Choroid plexus epithelial cell (primary cell): ENCODE measurements around the gene LAYN.

Experiments used
- DNase-seq: peaks from one replicate; pipeline ENCODE4 v3.0.0-alpha.2; 2010; ENCODE audit warnings: low read depth
- H3K4me3 ChIP-seq: 2 replicates; pipeline ENCODE4 v1.5.1; 2011; ENCODE audit warnings: low read depth, mild to moderate bottlenecking, control low read depth, low read length, moderate library complexity
- TF ChIP-seq, protein P1 (sequence below): conservative IDR thresholded peaks from 2 replicates; pipeline ENCODE4 v1.5.1; 2011; ENCODE audit warnings: low read depth, mild to moderate bottlenecking, control low read depth, inconsistent platforms, low read length, moderate library complexity

Gene LAYN

DNA sequence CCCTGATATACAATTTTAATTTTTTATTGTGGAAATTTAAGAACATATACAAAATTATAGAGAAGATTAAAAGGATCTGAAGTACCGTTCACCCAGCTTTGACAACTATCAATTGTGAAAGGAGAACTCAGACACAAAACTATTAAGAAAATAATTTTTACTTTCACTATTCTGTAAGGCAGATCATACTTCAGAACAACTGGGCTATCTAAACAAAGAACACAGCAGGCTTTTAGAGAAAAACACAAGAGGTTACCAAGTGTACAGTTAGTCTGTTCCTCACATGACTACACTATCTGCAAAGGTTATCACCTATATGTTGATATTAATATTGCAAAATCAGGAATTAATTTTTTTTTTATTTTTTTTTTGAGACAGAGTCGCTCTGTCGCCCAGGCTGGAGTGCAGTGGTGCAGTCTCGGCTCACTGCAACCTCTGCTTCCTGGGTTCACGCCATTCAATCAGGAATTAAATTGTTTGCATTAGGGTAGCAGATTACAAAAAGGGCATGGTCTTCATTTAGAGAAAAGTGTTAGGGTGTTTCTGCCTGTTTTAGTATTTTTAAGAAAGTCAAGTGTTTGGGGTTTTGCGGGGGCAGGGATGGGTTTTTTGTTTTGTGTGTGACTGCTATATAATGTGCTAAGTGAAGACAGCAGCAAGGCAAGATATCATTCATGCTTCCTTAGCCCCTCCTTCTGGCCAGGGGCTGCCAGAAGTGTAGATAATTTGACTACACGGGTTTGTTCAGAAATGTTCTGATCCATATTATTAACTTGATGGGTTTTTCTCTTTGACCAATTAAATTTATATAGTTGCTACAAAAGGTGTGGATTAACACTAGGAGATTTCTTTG lies 34.1 kb downstream of the LAYN start:
- TF ChIP-seq, protein P1, sequence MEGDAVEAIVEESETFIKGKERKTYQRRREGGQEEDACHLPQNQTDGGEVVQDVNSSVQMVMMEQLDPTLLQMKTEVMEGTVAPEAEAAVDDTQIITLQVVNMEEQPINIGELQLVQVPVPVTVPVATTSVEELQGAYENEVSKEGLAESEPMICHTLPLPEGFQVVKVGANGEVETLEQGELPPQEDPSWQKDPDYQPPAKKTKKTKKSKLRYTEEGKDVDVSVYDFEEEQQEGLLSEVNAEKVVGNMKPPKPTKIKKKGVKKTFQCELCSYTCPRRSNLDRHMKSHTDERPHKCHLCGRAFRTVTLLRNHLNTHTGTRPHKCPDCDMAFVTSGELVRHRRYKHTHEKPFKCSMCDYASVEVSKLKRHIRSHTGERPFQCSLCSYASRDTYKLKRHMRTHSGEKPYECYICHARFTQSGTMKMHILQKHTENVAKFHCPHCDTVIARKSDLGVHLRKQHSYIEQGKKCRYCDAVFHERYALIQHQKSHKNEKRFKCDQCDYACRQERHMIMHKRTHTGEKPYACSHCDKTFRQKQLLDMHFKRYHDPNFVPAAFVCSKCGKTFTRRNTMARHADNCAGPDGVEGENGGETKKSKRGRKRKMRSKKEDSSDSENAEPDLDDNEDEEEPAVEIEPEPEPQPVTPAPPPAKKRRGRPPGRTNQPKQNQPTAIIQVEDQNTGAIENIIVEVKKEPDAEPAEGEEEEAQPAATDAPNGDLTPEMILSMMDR, result peak; percentile 37
- DNase-seq, result peak; percentile 72
- peak overlapping the region; percentile 20 for H3K4me3 ChIP-seq

DNA sequence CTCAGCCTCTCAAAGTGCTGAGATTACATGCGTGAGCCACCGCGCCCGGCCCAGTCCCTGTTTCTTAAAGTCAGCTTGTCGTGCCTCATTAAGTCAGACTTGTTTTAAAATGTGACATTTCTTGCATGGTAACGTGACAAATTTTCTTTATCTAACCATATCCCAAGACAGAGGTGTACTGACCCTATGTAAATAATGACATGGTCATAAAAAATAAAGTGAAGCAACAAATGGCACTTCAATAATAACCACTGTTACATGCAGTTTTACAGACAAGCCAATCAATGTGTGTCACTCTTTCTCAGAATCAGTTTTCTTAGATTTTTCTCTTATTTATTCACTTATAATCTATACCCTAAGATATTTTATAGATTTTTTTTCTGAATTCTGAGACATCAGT lies 35.2 kb downstream of the LAYN start:
- H3K4me3 ChIP-seq, result no peak overlapping the region
- TF ChIP-seq, protein P1, result no peak
- DNase-seq, result no peak

DNA sequence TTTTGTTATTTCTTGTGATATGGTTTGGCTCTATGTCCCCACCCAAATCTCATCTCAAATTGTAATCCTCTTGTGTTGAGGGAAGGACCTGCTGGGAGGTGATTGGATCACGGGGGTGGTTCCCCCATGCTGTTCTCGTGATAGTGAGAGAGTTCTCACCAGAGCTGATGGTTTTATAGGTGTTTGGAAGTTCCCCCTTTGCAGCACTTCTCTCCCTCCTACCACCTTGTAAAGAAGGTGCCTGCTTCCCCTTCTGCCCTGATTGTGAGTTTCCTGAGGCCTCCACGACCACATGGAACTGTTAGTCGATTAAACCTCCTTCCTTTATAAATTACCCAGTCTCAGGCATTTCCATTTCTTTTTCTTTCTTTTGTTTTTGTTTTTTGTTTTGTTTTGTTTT lies 37.3 kb downstream of the LAYN start:
- no peak for DNase-seq
- H3K4me3 ChIP-seq, result no peak overlapping the region
- TF ChIP-seq, protein P1, result no peak

DNA sequence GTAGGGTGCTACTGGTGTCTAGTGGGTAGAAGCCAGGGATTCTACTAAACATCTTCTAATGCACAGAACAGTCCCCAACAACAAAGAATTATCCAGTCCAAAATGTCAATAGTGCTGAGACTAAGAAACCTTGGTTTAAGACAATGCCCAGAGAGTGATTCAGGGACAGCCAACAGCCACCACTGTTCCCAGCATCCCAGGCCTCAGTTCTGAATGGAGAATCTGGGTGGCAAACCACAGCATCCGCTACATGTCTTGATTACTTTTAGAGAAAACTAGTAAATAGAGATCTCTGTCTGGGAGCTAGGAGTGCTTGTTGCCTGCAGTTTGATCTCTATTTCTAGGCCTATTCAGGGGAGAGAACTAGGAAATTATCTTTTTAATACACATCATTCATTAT lies 40.8 kb downstream of the LAYN start:
- TF ChIP-seq, protein P1, result no peak
- H3K4me3 ChIP-seq, result no peak overlapping the region

DNA sequence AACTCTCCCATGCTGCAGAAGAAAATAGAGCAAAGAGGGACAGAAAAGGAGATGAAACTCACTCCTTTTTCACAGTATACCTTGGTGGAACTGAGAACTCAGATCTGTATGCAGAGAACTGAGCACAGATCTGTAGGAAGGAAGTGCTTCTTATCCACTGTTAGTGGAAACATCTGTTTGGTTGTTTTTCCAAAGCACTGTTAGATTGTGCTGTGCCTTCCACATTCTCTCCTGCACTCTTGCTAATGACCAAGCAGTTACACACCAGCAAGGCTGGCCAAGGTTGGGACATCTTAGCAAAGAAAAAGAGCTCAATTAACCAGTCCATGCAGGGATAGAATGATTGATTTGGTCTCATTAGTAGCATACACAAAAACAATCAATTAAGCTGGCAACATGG lies 41.6 kb downstream of the LAYN start:
- no peak for DNase-seq
- TF ChIP-seq, protein P1, result no peak

More for the DNA sequence above, 40.8 kb downstream of the LAYN start:
- DNase-seq, result no peak

DNA sequence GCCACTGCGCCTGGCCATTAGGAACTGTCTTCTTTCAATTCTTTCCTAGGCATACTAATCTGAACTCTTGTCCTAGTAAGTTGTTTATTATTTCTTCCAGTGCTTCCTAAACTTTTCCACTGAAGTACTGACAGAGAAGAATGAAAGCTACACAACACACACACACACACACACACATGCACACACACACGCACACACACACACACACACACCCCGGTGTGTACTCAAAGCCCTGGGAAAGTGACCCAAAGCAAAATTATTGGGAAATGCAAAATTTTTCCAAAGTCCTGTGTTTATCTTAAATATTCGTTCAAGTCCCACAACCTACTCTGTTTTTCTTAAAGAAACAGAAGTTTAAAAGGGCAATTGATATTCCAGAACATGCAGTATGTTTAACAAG lies 42.4 kb downstream of the LAYN start:
- TF ChIP-seq, protein P1, result no peak
- H3K4me3 ChIP-seq, result no peak overlapping the region
- DNase-seq, result peak; percentile 70

More for the DNA sequence above, 41.6 kb downstream of the LAYN start:
- H3K4me3 ChIP-seq, result no peak overlapping the region

DNA sequence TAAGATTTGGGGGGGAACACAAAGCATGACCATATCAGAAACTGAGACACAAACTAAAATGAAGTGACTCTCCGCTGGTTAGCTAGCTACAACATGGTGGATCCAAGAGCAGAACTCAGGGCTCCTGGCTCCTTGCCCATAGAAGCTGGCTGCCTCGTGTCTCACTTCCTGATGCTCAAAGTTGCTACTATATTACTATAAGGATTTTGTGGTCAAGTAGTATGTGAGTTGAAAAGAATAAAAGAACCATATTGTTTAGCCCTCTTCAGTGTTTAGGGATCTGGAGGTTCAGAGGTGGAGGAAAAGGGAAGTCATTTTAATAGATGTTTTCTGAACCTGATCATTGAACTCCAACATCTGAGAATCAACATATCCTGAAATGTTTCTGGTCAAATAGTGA lies 44.9 kb downstream of the LAYN start:
- TF ChIP-seq, protein P1, result no peak
- DNase-seq, result peak; percentile 76
- H3K4me3 ChIP-seq, result no peak overlapping the region
